Chondrocyte (in vitro differentiated cells): ENCODE results near the gene ABI3BP. TPM values are rescaled to one million over a fixed set of nuclear protein-coding genes. Genes with fewer than 3 reads are reported as not detected.

Experiments
- DNase-seq: peaks from one replicate; pipeline ENCODE4 v3.0.0; 2021; ENCODE audit warnings: mixed read lengths, low spot score
- H3K27ac Mint-ChIP-seq: one replicate; pipeline ENCODE4 v1.8.0; 2021; ENCODE audit warnings: mild to moderate bottlenecking, moderate library complexity, mixed read lengths; ENCODE audit not compliant: unreplicated experiment
- H3K27me3 Mint-ChIP-seq: 2 replicates; pipeline ENCODE4 v1.8.0; 2021; ENCODE audit warnings: low read depth, mixed read lengths
- H3K36me3 Mint-ChIP-seq: 2 replicates; pipeline ENCODE4 v1.8.0; 2021; ENCODE audit warnings: low read depth, mixed read lengths
- H3K4me1 Mint-ChIP-seq: 2 replicates; pipeline ENCODE4 v1.8.0; 2021; ENCODE audit warnings: low read depth, mild to moderate bottlenecking, mixed read lengths
- H3K4me3 Mint-ChIP-seq: one replicate; pipeline ENCODE4 v1.8.0; 2021; ENCODE audit warnings: mild to moderate bottlenecking, moderate library complexity, mixed read lengths; ENCODE audit not compliant: unreplicated experiment
- H3K9me3 Mint-ChIP-seq: 2 replicates; pipeline ENCODE4 v1.8.0; 2021; ENCODE audit warnings: low read depth, mixed read lengths
- total RNA-seq: library from RNA; stranded (reverse); gene quantifications from 3 replicates; pipeline ENCODE4 v1.2.1, GENCODE V29; 2021
- TF ChIP-seq, protein P1 (sequence below): fragments of 200-600 bp; sonication (generic); IDR thresholded peaks from 2 replicates; pipeline ENCODE4 v1.5.0; 2021; ENCODE audit warnings: antibody characterized with exemption, mild to moderate bottlenecking, moderate library complexity

The ABI3BP gene
- total RNA-seq, 1 donor from 2014 or later = 10.2 TPM

DNA sequence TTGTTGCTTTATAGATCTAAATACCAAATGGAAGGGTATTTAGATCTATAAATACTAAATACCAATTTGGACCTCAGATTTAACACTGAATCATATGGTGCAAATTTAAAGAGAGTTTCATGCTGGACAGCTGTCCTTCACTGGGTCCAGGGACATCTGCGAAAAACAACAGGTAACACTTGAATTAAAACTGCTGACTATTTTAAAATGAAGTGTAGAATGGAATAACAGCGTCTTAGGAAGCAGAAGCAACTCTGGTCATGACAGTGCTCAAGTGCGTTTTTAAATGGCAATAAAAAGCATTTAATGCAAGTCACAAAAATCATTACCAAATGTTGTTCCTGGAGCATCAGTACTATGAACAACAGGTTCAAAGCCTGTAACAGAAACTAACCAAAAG lies 177.6 kb downstream of the ABI3BP start:
- no peak overlapping the region for H3K4me3 Mint-ChIP-seq
- TF ChIP-seq, protein P1, sequence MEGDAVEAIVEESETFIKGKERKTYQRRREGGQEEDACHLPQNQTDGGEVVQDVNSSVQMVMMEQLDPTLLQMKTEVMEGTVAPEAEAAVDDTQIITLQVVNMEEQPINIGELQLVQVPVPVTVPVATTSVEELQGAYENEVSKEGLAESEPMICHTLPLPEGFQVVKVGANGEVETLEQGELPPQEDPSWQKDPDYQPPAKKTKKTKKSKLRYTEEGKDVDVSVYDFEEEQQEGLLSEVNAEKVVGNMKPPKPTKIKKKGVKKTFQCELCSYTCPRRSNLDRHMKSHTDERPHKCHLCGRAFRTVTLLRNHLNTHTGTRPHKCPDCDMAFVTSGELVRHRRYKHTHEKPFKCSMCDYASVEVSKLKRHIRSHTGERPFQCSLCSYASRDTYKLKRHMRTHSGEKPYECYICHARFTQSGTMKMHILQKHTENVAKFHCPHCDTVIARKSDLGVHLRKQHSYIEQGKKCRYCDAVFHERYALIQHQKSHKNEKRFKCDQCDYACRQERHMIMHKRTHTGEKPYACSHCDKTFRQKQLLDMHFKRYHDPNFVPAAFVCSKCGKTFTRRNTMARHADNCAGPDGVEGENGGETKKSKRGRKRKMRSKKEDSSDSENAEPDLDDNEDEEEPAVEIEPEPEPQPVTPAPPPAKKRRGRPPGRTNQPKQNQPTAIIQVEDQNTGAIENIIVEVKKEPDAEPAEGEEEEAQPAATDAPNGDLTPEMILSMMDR = no peak
- no peak for DNase-seq
- peaks cover 13% of the 10 kb centered on the region for H3K27me3 Mint-ChIP-seq
- H3K36me3 Mint-ChIP-seq = no peaks in the 10 kb centered on the region
- H3K27ac Mint-ChIP-seq = no peak overlapping the region
- H3K9me3 Mint-ChIP-seq = peaks cover 2% of the 10 kb centered on the region
- peaks cover 10% of the 10 kb centered on the region for H3K4me1 Mint-ChIP-seq

DNA sequence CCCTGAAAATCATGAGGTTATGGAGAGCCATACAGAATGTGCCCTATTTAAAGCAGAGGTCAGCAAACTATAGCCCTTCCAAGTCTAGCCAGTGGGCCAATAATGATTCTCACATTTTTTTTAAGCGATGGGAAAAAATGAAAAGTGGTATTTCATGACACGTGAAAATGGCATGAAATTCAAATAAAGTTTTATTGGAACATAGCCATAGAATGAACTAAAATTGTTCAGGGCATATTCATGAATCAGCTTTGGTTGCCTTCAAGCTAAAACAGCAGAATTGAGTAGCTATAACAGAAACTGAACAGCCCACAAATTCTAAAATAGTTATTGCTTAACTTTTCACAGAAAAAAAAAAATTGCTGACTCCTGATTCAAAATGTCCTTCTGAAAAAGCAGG lies 179.4 kb downstream of the ABI3BP start:
- Mint-ChIP-seq H3K4me3 (no peak overlapping the region), H3K9me3 (peaks cover 2% of the 10 kb centered on the region), H3K27me3 (peaks cover 11% of the 10 kb centered on the region), H3K36me3 (no peaks in the 10 kb centered on the region), H3K4me1 (peaks cover 24% of the 10 kb centered on the region), H3K27ac (no peak overlapping the region)
- TF ChIP-seq, protein P1 = no peak
- DNase-seq = no peak

DNA sequence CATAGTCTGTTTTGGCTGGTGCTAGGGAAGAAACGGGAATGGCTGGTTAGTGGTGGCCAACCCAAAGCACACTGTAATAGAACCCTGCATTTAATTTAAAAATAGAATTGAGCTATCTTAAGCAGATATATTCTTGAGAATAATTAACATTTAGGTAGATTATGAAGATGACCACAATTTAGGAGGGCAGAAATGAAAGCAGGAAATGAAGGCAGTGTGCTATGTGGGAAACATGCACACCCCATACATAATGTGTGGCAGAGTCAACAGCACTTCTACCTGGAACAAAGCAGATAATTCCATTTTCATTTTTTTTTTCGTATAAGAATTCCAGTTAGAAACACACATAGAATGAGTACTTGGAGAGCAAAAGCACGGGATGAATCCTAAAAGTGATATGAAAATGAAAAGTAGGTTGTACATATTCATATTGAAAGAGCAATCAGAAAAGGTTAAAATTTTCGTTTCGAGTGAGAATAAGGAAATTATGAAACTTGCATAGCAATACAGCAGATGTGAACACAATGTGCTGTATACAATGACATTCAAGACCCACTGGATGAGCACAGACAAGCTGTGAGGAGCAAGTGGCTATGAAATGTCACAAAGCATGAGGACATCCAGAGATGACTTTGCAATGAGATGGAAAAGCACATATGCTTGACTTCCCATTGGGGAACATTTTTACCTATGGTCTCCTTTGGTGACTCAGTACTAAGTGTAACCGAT lies 181.3 kb downstream of the ABI3BP start:
- Mint-ChIP-seq H3K9me3 (peaks cover 2% of the 10 kb centered on the region), H3K4me1 (peaks cover 24% of the 10 kb centered on the region), H3K36me3 (no peaks in the 10 kb centered on the region), H3K27ac (no peak overlapping the region), H3K4me3 (no peak overlapping the region), H3K27me3 (peaks cover 6% of the 10 kb centered on the region)
- DNase-seq = no peak
- TF ChIP-seq, protein P1 = no peak

DNA sequence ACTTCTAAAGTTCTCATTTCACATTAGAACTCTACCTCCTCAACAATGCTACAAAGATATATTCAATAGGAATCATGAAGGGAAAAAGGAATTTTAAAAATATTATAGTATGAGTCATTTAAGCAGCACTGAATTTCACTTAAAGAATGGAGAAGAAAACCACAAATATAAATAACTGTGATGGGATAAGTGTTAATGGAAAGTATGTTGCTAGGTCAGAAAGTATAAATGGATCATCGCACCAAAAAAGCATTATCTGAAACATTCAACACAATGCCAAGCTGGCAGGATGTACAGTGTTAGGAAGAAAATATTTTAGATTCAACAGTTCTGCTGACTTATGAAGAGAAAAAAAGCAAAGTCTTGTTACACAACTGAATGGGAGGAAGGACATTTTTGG lies 182.6 kb downstream of the ABI3BP start:
- Mint-ChIP-seq H3K27ac (peak overlapping the region; percentile 42), H3K36me3 (no peaks in the 10 kb centered on the region), H3K9me3 (peaks cover 2% of the 10 kb centered on the region), H3K27me3 (no peaks in the 10 kb centered on the region), H3K4me1 (peaks cover 24% of the 10 kb centered on the region), H3K4me3 (no peak overlapping the region)
- TF ChIP-seq, protein P1 = no peak
- no peak for DNase-seq

DNA sequence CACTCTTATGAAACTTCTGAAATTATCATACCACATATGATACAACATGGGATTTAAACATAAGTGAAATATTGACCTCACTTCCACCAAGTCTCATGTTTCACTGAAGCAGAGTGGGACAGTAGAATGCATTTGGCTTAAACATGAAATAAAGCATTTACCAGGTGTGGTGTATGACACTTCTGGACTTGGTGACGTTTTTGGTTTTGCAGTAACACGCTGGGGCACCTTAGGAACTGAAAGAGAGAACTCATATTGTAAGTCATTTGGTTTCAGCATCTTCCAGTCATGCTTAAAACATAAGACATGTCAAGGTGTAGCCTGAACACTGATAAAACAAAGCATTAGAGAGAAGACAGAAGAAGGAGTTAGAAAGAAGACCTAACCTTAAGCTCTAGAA lies 188.6 kb downstream of the ABI3BP start:
- peaks cover 6% of the 10 kb centered on the region for H3K9me3 Mint-ChIP-seq
- H3K27me3 Mint-ChIP-seq = no peaks in the 10 kb centered on the region

More for the DNA sequence above, 188.6 kb downstream of the ABI3BP start:
- Mint-ChIP-seq H3K4me1 (peaks cover 5% of the 10 kb centered on the region), H3K36me3 (peaks cover 4% of the 10 kb centered on the region), H3K4me3 (no peak overlapping the region), H3K27ac (no peak overlapping the region)
- DNase-seq = no peak
- TF ChIP-seq, protein P1 = no peak
